AG09309 (cell line): Measurements from ENCODE around the gene MSX1.

Source experiments
- DNase-seq: peaks from one replicate; pipeline ENCODE4 v3.0.0-alpha.2; 2010; ENCODE audit warnings: low read depth
- H3K4me3 ChIP-seq: 2 replicates; pipeline ENCODE4 v1.5.1; 2011; ENCODE audit warnings: mild to moderate bottlenecking, low read depth, low read length, moderate library complexity; ENCODE audit not compliant: control insufficient read depth
- TF ChIP-seq, protein P1 (sequence below): IDR thresholded peaks from 2 replicates; pipeline ENCODE4 v1.5.1; 2011; ENCODE audit warnings: mild to moderate bottlenecking, low read depth, low read length, inconsistent platforms; ENCODE audit not compliant: insufficient read depth, control insufficient read depth; ENCODE audit errors: missing control alignments

The MSX1 gene

DNA sequence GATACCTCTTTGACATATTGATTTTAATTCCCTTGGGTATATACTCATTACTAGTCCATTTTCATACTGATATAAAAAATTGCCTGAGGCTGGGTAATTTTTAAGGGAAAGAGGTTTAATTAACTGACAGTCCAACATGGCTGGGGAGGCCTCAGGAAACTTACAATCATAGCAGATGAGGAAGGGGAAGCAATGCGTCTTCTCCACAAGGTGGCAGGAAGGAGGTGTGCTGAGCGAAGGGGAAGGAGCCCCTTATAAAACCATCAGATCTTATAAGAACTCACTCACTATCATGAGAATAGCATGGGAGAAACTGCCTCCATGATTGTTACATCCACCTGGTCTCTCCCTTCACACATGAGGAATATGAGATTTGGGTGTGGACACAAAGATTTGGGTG, 42.4 kb downstream of the MSX1 start:
- TF ChIP-seq, protein P1, sequence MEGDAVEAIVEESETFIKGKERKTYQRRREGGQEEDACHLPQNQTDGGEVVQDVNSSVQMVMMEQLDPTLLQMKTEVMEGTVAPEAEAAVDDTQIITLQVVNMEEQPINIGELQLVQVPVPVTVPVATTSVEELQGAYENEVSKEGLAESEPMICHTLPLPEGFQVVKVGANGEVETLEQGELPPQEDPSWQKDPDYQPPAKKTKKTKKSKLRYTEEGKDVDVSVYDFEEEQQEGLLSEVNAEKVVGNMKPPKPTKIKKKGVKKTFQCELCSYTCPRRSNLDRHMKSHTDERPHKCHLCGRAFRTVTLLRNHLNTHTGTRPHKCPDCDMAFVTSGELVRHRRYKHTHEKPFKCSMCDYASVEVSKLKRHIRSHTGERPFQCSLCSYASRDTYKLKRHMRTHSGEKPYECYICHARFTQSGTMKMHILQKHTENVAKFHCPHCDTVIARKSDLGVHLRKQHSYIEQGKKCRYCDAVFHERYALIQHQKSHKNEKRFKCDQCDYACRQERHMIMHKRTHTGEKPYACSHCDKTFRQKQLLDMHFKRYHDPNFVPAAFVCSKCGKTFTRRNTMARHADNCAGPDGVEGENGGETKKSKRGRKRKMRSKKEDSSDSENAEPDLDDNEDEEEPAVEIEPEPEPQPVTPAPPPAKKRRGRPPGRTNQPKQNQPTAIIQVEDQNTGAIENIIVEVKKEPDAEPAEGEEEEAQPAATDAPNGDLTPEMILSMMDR: no peak
- DNase-seq: no peak

DNA sequence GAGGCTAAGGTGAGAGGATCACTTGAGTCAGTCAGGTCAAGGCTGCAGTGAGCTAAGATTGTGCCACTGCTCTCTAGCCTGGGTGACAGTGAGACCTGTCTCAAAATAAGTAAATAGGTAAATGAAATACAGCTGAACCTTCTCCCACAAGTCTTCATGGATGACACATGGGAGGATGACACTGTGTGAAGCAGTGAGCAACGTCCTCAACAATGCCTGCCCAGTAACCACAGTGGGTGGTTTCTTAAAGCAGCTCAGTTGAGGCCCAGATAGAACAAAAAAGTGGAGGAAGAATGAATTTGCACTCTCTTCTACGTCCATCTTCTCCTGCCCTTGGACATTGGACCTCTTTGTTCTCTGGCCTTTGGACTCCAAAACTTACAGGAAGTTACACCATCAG, 52.7 kb downstream of the MSX1 start:
- H3K4me3 ChIP-seq: no peak overlapping the region
- DNase-seq: no peak
- TF ChIP-seq, protein P1: no peak

More for the DNA sequence above, 42.4 kb downstream of the MSX1 start:
- no peak overlapping the region for H3K4me3 ChIP-seq

DNA sequence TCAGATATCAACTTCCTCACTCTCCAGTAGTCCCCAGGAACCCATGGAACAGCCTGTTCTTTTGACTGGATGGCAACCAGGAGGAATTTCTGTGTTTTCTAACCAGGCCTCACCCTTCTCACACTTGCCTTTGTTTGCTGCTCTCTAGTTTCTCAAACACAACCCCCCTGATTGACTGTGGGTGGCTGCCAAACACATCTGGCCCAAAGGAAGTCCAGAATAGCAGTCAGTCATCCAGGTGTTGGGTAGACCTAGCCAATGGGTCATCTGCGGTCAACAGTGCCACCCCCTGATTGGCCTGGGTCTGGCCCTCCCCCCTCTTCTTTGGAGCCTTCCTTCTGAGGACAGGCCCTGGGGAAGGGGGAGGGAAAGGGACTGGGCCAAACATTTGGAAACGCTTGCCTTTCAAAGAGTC, 53.7 kb downstream of the MSX1 start:
- no peak overlapping the region for H3K4me3 ChIP-seq
- TF ChIP-seq, protein P1: no peak
- no peak for DNase-seq
